H1 (cell line): ENCODE results near the gene IQGAP3. TPM values are rescaled to one million over a fixed set of nuclear protein-coding genes. Genes with fewer than 3 reads are reported as not detected.

Experiments used
- CTCF ChIA-PET: fragments of 300-600 bp; sonication (Branson Sonifier 250); formaldehyde crosslinking; loops from one replicate; lab custom pipeline; 2021; ENCODE audit not compliant: partially characterized antibody; lab: Charles Lee
- POLR2A ChIA-PET: fragments of 300-600 bp; sonication (Branson Sonifier 250); formaldehyde crosslinking; loops from one replicate; lab custom pipeline; 2021; ENCODE audit warnings: inconsistent platforms; ENCODE audit not compliant: partially characterized antibody; lab: Charles Lee
- DNase-seq, 2 experiments: peaks; one replicate each; pipeline versions ENCODE4 v3.0.0 to v3.0.0-alpha.2; 2010 to 2022; ENCODE audit warnings: low spot score in 2 of 2, low read depth in 1 of 2, mixed read lengths in 1 of 2
- FAIRE-seq: peaks from 2 replicates; lab custom pipeline; 2011; peaks lifted over from hg19 to GRCh38; lab: Jason Lieb, UNC
- H2AFZ ChIP-seq: 2 replicates; pipeline ENCODE4 v1.8.1; 2012; ENCODE audit warnings: low read length, inconsistent platforms
- H2AK5ac ChIP-seq: 2 replicates; pipeline ENCODE4 v1.6.1; 2013; ENCODE audit warnings: low read depth, low read length
- H2BK120ac ChIP-seq: replicated peaks from 2 replicates; pipeline ENCODE3; 2013; ENCODE audit warnings: low read depth, low read length, inconsistent platforms
- H2BK12ac ChIP-seq: 2 replicates; pipeline ENCODE4 v1.6.1; 2013; ENCODE audit warnings: low read depth, low read length
- H2BK15ac ChIP-seq: 2 replicates; pipeline ENCODE4 v1.6.1; 2013; ENCODE audit warnings: low read length
- H2BK20ac ChIP-seq: 2 replicates; pipeline ENCODE4 v1.6.1; 2013; ENCODE audit warnings: low read length
- H2BK5ac ChIP-seq: 2 replicates; pipeline ENCODE4 v1.6.1; 2013; ENCODE audit warnings: low read depth, low read length
- H3K14ac ChIP-seq: 2 replicates; pipeline ENCODE4 v1.6.1; 2013; ENCODE audit warnings: inconsistent platforms; ENCODE audit not compliant: insufficient read length
- H3K18ac ChIP-seq: 2 replicates; pipeline ENCODE4 v1.6.1; 2013; ENCODE audit warnings: low read length; ENCODE audit errors: extremely low read depth
- H3K23ac ChIP-seq: 2 replicates; pipeline ENCODE4 v1.6.1; 2013; ENCODE audit warnings: inconsistent platforms; ENCODE audit not compliant: insufficient read length
- H3K23me2 ChIP-seq: 2 replicates; pipeline ENCODE4 v1.6.1; 2013; ENCODE audit warnings: low read depth, low read length
- H3K27ac ChIP-seq: 2 replicates; pipeline ENCODE4 v1.6.1; 2011; ENCODE audit warnings: low read depth, low read length, inconsistent platforms
- H3K27me3 ChIP-seq, 4 experiments: replicated peaks in 1 of 4; 1 replicate in 1 of 4; 2 replicates in 3 of 4; pipeline versions ENCODE4 v1.6.1 to v1.8.1; 2011 to 2013; ENCODE audit warnings: low read length in 3 of 4, mild to moderate bottlenecking in 3 of 4, inconsistent platforms in 2 of 4, mixed read lengths in 2 of 4, moderate library complexity in 1 of 4; ENCODE audit not compliant: control insufficient read depth in 3 of 4, insufficient read depth in 3 of 4; ENCODE audit errors: extremely low read depth in 1 of 4
- H3K36me3 ChIP-seq, 4 experiments: 2 replicates each; pipeline versions ENCODE4 v1.6.1 to v1.8.1; 2011 to 2013; ENCODE audit warnings: mild to moderate bottlenecking in 4 of 4, low read length in 3 of 4, moderate library complexity in 2 of 4, control low read depth in 1 of 4, inconsistent platforms in 1 of 4; ENCODE audit not compliant: insufficient read depth in 4 of 4, control insufficient read depth in 2 of 4
- H3K4ac ChIP-seq: replicated peaks from 2 replicates; pipeline ENCODE3; 2013; ENCODE audit warnings: low read length, low read depth, mixed read lengths, inconsistent platforms; ENCODE audit not compliant: insufficient read length
- H3K4me1 ChIP-seq, 4 experiments: replicated peaks in 1 of 4; 1 replicate in 1 of 4; 2 replicates in 3 of 4; pipeline versions ENCODE4 v1.6.1 to v1.8.1; 2011 to 2013; ENCODE audit warnings: low read length in 3 of 4, inconsistent platforms in 2 of 4, mixed read lengths in 1 of 4; ENCODE audit not compliant: insufficient read depth in 4 of 4, control insufficient read depth in 3 of 4
- H3K4me2 ChIP-seq, 2 experiments: 2 replicates each; pipeline versions ENCODE4 v1.6.1 to v1.8.1; 2011 to 2013; ENCODE audit warnings: low read depth in 2 of 2, low read length in 2 of 2, control low read depth in 1 of 2, inconsistent platforms in 1 of 2, mild to moderate bottlenecking in 1 of 2; ENCODE audit not compliant: insufficient read depth in 1 of 2
- H3K4me3 ChIP-seq, 4 experiments: fragments of 200-600, 300-600 bp in 1 of 4; sonication (generic), shearing (Covaris generic), sonication (Bioruptor Twin) in 1 of 4; 2 replicates each; pipeline versions ENCODE4 v1.5.1 to v1.8.1; 2011 to 2016; ENCODE audit warnings: low read length in 4 of 4, low read depth in 3 of 4, control low read depth in 2 of 4, inconsistent platforms in 2 of 4, mild to moderate bottlenecking in 2 of 4, mixed read lengths in 1 of 4, moderate library complexity in 1 of 4; ENCODE audit not compliant: insufficient read depth in 2 of 4; ENCODE audit errors: extremely low read depth in 1 of 4
- H3K56ac ChIP-seq: replicated peaks from 2 replicates; pipeline ENCODE3; 2013; ENCODE audit warnings: low read depth, mild to moderate bottlenecking, mixed read lengths, low read length, inconsistent platforms; ENCODE audit not compliant: insufficient read length
- H3K79me1 ChIP-seq: 2 replicates; pipeline ENCODE4 v1.6.1; 2013; ENCODE audit warnings: low read depth, low read length, control low read depth
- H3K79me2 ChIP-seq, 2 experiments: 2 replicates each; pipeline versions ENCODE4 v1.6.1 to v1.8.1; 2012 to 2013; ENCODE audit warnings: low read length in 2 of 2, mild to moderate bottlenecking in 2 of 2, inconsistent platforms in 1 of 2; ENCODE audit not compliant: insufficient read depth in 2 of 2, control insufficient read depth in 1 of 2
- H3K9ac ChIP-seq, 4 experiments: replicated peaks in 1 of 4; 1 replicate in 1 of 4; 2 replicates in 3 of 4; pipeline versions ENCODE4 v1.6.1 to v1.8.1; 2011 to 2013; ENCODE audit warnings: low read depth in 3 of 4, low read length in 3 of 4, control low read depth in 2 of 4, mild to moderate bottlenecking in 2 of 4, moderate library complexity in 2 of 4, inconsistent platforms in 1 of 4; ENCODE audit errors: extremely low read depth in 1 of 4
- H3K9me3 ChIP-seq, 2 experiments: 2 replicates each; pipeline versions ENCODE4 v1.6.1 to v1.8.1; 2012 to 2013; ENCODE audit warnings: mild to moderate bottlenecking in 2 of 2, moderate library complexity in 2 of 2, control low read depth in 1 of 2, inconsistent platforms in 1 of 2, low read depth in 1 of 2, low read length in 1 of 2, mixed read lengths in 1 of 2; ENCODE audit not compliant: insufficient read depth in 2 of 2
- H4K20me1 ChIP-seq, 2 experiments: replicated peaks in 1 of 2; 2 replicates each; pipeline versions ENCODE3 to v1.8.1; 2011 to 2013; ENCODE audit warnings: inconsistent platforms in 2 of 2, low read length in 2 of 2, mild to moderate bottlenecking in 1 of 2; ENCODE audit not compliant: insufficient read depth in 2 of 2, control insufficient read depth in 1 of 2
- H4K5ac ChIP-seq: 2 replicates; pipeline ENCODE4 v1.6.1; 2013; ENCODE audit warnings: low read length, low read depth, mixed read lengths, inconsistent platforms; ENCODE audit not compliant: insufficient read length
- H4K8ac ChIP-seq: 2 replicates; pipeline ENCODE4 v1.8.0; 2013; ENCODE audit warnings: mild to moderate bottlenecking, moderate library complexity, low read length, inconsistent platforms; ENCODE audit not compliant: insufficient read depth; ENCODE audit errors: extremely low read depth
- H4K91ac ChIP-seq: replicated peaks from 2 replicates; pipeline ENCODE3; 2013; ENCODE audit warnings: low read length, mixed read lengths, inconsistent platforms; ENCODE audit not compliant: insufficient read length
- CBX8 ChIP-seq: fragments of 300-800, 300-1000 bp; sonication (generic); IDR thresholded peaks from 2 replicates; pipeline ENCODE4 v1.7.1; 2016; ENCODE audit warnings: low read depth, low read length, borderline replicate concordance
- CHD1 ChIP-seq: IDR thresholded peaks from 2 replicates; pipeline ENCODE4 v1.6.1; 2012; ENCODE audit warnings: low read depth, low read length, improper control_type of control experiment
- CHD2 ChIP-seq: IDR thresholded peaks from 2 replicates; pipeline ENCODE4 v1.6.1; 2012; ENCODE audit warnings: low read length, improper control_type of control experiment
- GABPA ChIP-seq: IDR thresholded peaks from 2 replicates; pipeline ENCODE4 v1.6.1; 2011; ENCODE audit warnings: mild to moderate bottlenecking, low read length, moderate library complexity, borderline replicate concordance; ENCODE audit not compliant: insufficient read depth
- HDAC2 ChIP-seq, 2 experiments: fragments of 300-600 bp in 1 of 2; sonication (generic) in 1 of 2; IDR thresholded peaks; 2 replicates each; pipeline ENCODE4 v1.6.1; 2011 to 2012; ENCODE audit warnings: low read depth in 2 of 2, low read length in 2 of 2, mild to moderate bottlenecking in 2 of 2, moderate library complexity in 2 of 2, borderline replicate concordance in 1 of 2, inconsistent platforms in 1 of 2
- HDAC6 ChIP-seq: IDR thresholded peaks from one replicate; pipeline ENCODE4 v1.7.1; 2012; ENCODE audit warnings: low read depth, mild to moderate bottlenecking, inconsistent platforms, low read length, moderate library complexity
- NRF1 ChIP-seq: IDR thresholded peaks from 2 replicates; pipeline ENCODE4 v1.6.1; 2011; ENCODE audit warnings: mild to moderate bottlenecking, low read depth, low read length, improper control_type of control experiment
- POLR2AphosphoS5 ChIP-seq: IDR thresholded peaks from 2 replicates; pipeline ENCODE4 v1.6.1; 2011; ENCODE audit warnings: low read depth, low read length
- POU5F1 ChIP-seq: IDR thresholded peaks from 2 replicates; pipeline ENCODE4 v1.6.1; 2011; ENCODE audit warnings: low read depth, mild to moderate bottlenecking, low read length, moderate library complexity
- RFX5 ChIP-seq: IDR thresholded peaks from 2 replicates; pipeline ENCODE4 v1.6.1; 2011; ENCODE audit warnings: low read depth, low read length, improper control_type of control experiment, borderline replicate concordance
- SIX5 ChIP-seq: IDR thresholded peaks from 2 replicates; pipeline ENCODE4 v1.6.1; 2011; ENCODE audit warnings: mild to moderate bottlenecking, low read depth, low read length
- TAF1 ChIP-seq: IDR thresholded peaks from 2 replicates; pipeline ENCODE4 v1.6.1; 2011; ENCODE audit warnings: mild to moderate bottlenecking, low read depth, low read length
- TBP ChIP-seq: IDR thresholded peaks from 2 replicates; pipeline ENCODE4 v1.6.1; 2011; ENCODE audit warnings: low read depth, low read length, improper control_type of control experiment
- TEAD4 ChIP-seq: IDR thresholded peaks from 2 replicates; pipeline ENCODE4 v1.6.1; 2012; ENCODE audit warnings: low read depth, low read length, inconsistent platforms, mixed read lengths
- WGBS, 2 experiments: shearing (Covaris generic) in 1 of 2; methylation state at CpG; one replicate each; pipeline versions ENCODE4 v1.1.6 to v1.1.7; 2013 to 2015; ENCODE audit warnings: low lambda C conversion rate in 2 of 2, mixed read lengths in 2 of 2, inconsistent platforms in 1 of 2, low coverage in 1 of 2, missing lambda C conversion rate in 1 of 2; ENCODE audit not compliant: insufficient replicate concordance in 2 of 2, insufficient coverage in 1 of 2, insufficient read length in 1 of 2; ENCODE audit errors: extremely low coverage in 1 of 2, missing lambda C conversion rate in 1 of 2; 5-methylcytosine and 5-hydroxymethylcytosine counted together
- polyA plus RNA-seq, 7 experiments: library from polyadenylated mRNA; depleted of rRNA in 3 of 7; stranded (reverse) in 5 of 7; unstranded in 2 of 7; fragments of >200 nt in 5 of 7; fragments of 200-250 nt in 2 of 7; gene quantifications; 1 replicate in 5 of 7; 2 replicates in 1 of 7; 4 replicates in 1 of 7; pipeline versions ENCODE4 v1.2.1 to v1.2.3, GENCODE V29; 2011 to 2013; ENCODE audit warnings: missing spikeins in 2 of 7, mixed read lengths in 2 of 7
- total RNA-seq: library from RNA; stranded (reverse); fragmentation: NEBNext Ultra II Directional; extraction: Animal tissue kit (Norgen Biotek cat#: 25700); gene quantifications from 2 replicates; pipeline ENCODE4 v1.2.1, GENCODE V29; 2021

IQGAP3 gene
- total and polyA plus RNA-seq, 2 of the 8 experiments (the other 6 are each of a cell fraction or from before 2014, with no cell fraction given), result 14.6 to 22.3 TPM

GRCh38 chr1:156549831-156550230 is 22.5 kb downstream of the IQGAP3 start:
- H3K18ac ChIP-seq, result no peak overlapping the region
- FAIRE-seq (no peak), DNase-seq (no peak)
- no peaks in the 10 kb centered on the region for H3K27me3 ChIP-seq
- H4K91ac ChIP-seq, result no peak overlapping the region
- H3K9ac ChIP-seq, result no peak overlapping the region; a peak in 1 of 7 replicates
- no peak overlapping the region; the same call in 1 of the 2 replicates for H2BK5ac ChIP-seq
- H2BK120ac ChIP-seq, result no peak overlapping the region
- H3K9me3 ChIP-seq, result no peaks in the 10 kb centered on the region
- H3K4ac ChIP-seq, result no peak overlapping the region
- H3K79me1 ChIP-seq, result no peaks in the 10 kb centered on the region
- H3K56ac ChIP-seq, result no peak overlapping the region
- H4K8ac ChIP-seq, result no peak overlapping the region
- H3K4me3 ChIP-seq, result no peak overlapping the region
- H2AFZ ChIP-seq, result no peak overlapping the region
- no peak overlapping the region for H4K5ac ChIP-seq
- H2AK5ac ChIP-seq, result no peak overlapping the region
- no peak overlapping the region for H2BK15ac ChIP-seq
- H4K20me1 ChIP-seq, result peaks cover 0 to 8% of the 10 kb centered on the region in 2 experiments
- no peak overlapping the region for H2BK12ac ChIP-seq
- no peak overlapping the region for H2BK20ac ChIP-seq
- POLR2A ChIA-PET, result interaction anchor here (0.9 to 1.6 kb wide), 2 partner anchors 13 to 52 kb away, joined by 3 read pairs; partner anchors contain the start of gene GPATCH4
- H3K4me2 ChIP-seq, result no peak overlapping the region
- no peak overlapping the region for H3K27ac ChIP-seq
- no peaks in the 10 kb centered on the region for H3K23me2 ChIP-seq
- H3K79me2 ChIP-seq, result no peaks in the 10 kb centered on the region
- H3K36me3 ChIP-seq, result peaks cover 3 to 24% (median 13%) of the 10 kb centered on the region in 4 experiments; a peak in 6 of 8 replicates
- WGBS, 2 experiments, result 94% methylated on average over 1 of the region's 1 CpG; no CpG with 5 or more reads in 1 of the 2 experiments
- no peak overlapping the region for H3K23ac ChIP-seq
- CTCF ChIA-PET, result interaction anchor here (0.6 to 6.8 kb wide), 9 partner anchors 9 to 777 kb away, joined by 3 to 33 read pairs (median 3); partner anchors contain the start of gene NAXE
- no peaks in the 10 kb centered on the region for H3K4me1 ChIP-seq
- H3K14ac ChIP-seq, result no peak overlapping the region
- TF ChIP-seq TBP (no peak), NRF1 (no peak), TAF1 (no peak), POU5F1 (no peak), RFX5 (no peak), CHD2 (no peak), SIX5 (no peak), HDAC6 (no peak), CHD1 (no peak), TEAD4 (no peak), POLR2AphosphoS5 (no peak), HDAC2 (IDR thresholded peaks at IDR 0.05; ENCODE audit: borderline replicate concordance in 1 of 2, low read depth in 2 of 2, low read length in 2 of 2) (no peak), CBX8 (no peak), GABPA (no peak)
